KMS-11 (cell line): ENCODE data around the gene TRMU.

Experiments used
- H2AFZ ChIP-seq: fragments of 200-600 bp; sonication (generic); 2 replicates; pipeline ENCODE4 v1.6.1; 2016; ENCODE audit warnings: antibody characterized with exemption, mixed run types, low read depth
- H3K27ac ChIP-seq: fragments of 200-600 bp; sonication (generic); 2 replicates; pipeline ENCODE4 v1.6.1; 2016; ENCODE audit warnings: mild to moderate bottlenecking, mixed run types
- H3K27me3 ChIP-seq: fragments of 200-600 bp; sonication (generic); 2 replicates; pipeline ENCODE4 v1.6.1; 2017; ENCODE audit warnings: mild to moderate bottlenecking, low read depth, mixed run types, moderate library complexity; ENCODE audit not compliant: insufficient read depth
- H3K36me3 ChIP-seq: fragments of 200-600 bp; sonication (generic); 2 replicates; pipeline ENCODE4 v1.6.1; 2017; ENCODE audit warnings: mild to moderate bottlenecking, mixed run types; ENCODE audit not compliant: insufficient read depth
- H3K4me1 ChIP-seq: fragments of 200-600 bp; sonication (generic); 2 replicates; pipeline ENCODE4 v1.6.1; 2016; ENCODE audit warnings: mild to moderate bottlenecking, low read depth, mixed run types; ENCODE audit not compliant: poor library complexity, severe bottlenecking
- H3K4me2 ChIP-seq: fragments of 200-600 bp; sonication (generic); 2 replicates; pipeline ENCODE4 v1.7.0; 2016; ENCODE audit warnings: mild to moderate bottlenecking, mixed run types
- H3K4me3 ChIP-seq: fragments of 200-600 bp; sonication (generic); IDR thresholded peaks from 2 replicates; pipeline ENCODE4 v1.6.1; 2017; ENCODE audit warnings: low read depth, low read length, mixed read lengths; ENCODE audit not compliant: insufficient read depth
- H3K79me2 ChIP-seq: fragments of 200-600 bp; sonication (generic); 2 replicates; pipeline ENCODE4 v1.6.1; 2016; ENCODE audit warnings: low read depth, mixed run types; ENCODE audit not compliant: insufficient read depth
- H3K9ac ChIP-seq: fragments of 200-600 bp; sonication (generic); 2 replicates; pipeline ENCODE4 v1.6.1; 2016; ENCODE audit warnings: mild to moderate bottlenecking, mixed run types
- H4K20me1 ChIP-seq: fragments of 200-600 bp; sonication (generic); 2 replicates; pipeline ENCODE4 v1.6.1; 2016; ENCODE audit warnings: mild to moderate bottlenecking, mixed run types; ENCODE audit not compliant: insufficient read depth
- CTCF ChIP-seq: fragments of 200-600 bp; sonication (generic); conservative IDR thresholded peaks from 2 replicates; pipeline ENCODE4 v1.6.1; 2017; ENCODE audit warnings: low read depth, mild to moderate bottlenecking, antibody characterized with exemption, low read length, moderate library complexity, mixed read lengths

The TRMU gene

GRCh38 chr22:46290843-46291785, 44.4 kb upstream of the TRMU start:
- H3K36me3 ChIP-seq: no peaks in the 10 kb centered on the region
- no peak overlapping the region for H2AFZ ChIP-seq
- no peak overlapping the region for H3K4me3 ChIP-seq
- no peaks in the 10 kb centered on the region for H3K27me3 ChIP-seq
- H4K20me1 ChIP-seq: no peaks in the 10 kb centered on the region
- no peak overlapping the region for H3K27ac ChIP-seq
- TF ChIP-seq CTCF: no peak
- no peak overlapping the region for H3K9ac ChIP-seq
- peaks cover 31% of the 10 kb centered on the region for H3K4me1 ChIP-seq
- H3K79me2 ChIP-seq: no peaks in the 10 kb centered on the region
- no peak overlapping the region for H3K4me2 ChIP-seq

GRCh38 chr22:46292173-46292572, 43.3 kb upstream of the TRMU start:
- peaks cover 2% of the 10 kb centered on the region; the same call in 1 of the 2 replicates for H3K79me2 ChIP-seq
- no peaks in the 10 kb centered on the region for H4K20me1 ChIP-seq
- no peak overlapping the region for H3K4me3 ChIP-seq
- H2AFZ ChIP-seq: no peak overlapping the region
- no peak for TF ChIP-seq CTCF
- no peaks in the 10 kb centered on the region for H3K36me3 ChIP-seq
- no peak overlapping the region for H3K9ac ChIP-seq
- H3K4me1 ChIP-seq: peaks cover 31% of the 10 kb centered on the region
- H3K4me2 ChIP-seq: no peak overlapping the region
- no peaks in the 10 kb centered on the region for H3K27me3 ChIP-seq
- no peak overlapping the region for H3K27ac ChIP-seq

GRCh38 chr22:46292732-46293131, 42.8 kb upstream of the TRMU start:
- peak overlapping the region; percentile 30; the same call in 1 of the 2 replicates for H3K9ac ChIP-seq
- H3K27me3 ChIP-seq: no peaks in the 10 kb centered on the region
- H3K27ac ChIP-seq: no peak overlapping the region; the same call in 1 of the 2 replicates
- no peaks in the 10 kb centered on the region for H3K36me3 ChIP-seq
- peak overlapping the region; percentile 48; the same call in 1 of the 2 replicates for H3K4me2 ChIP-seq
- H3K79me2 ChIP-seq: peaks cover 7% of the 10 kb centered on the region
- no peak overlapping the region for H3K4me3 ChIP-seq
- TF ChIP-seq CTCF: no peak
- peaks cover 33% of the 10 kb centered on the region for H3K4me1 ChIP-seq
- H2AFZ ChIP-seq: peak overlapping the region; percentile 64; the same call in 1 of the 2 replicates
- no peaks in the 10 kb centered on the region for H4K20me1 ChIP-seq

GRCh38 chr22:46293577-46294260, 41.8 kb upstream of the TRMU start:
- peak overlapping the region; percentile 48 for H3K4me2 ChIP-seq
- no peak for TF ChIP-seq CTCF
- H3K36me3 ChIP-seq: 0 out of 2 replicates have a peak, but pooled peaks cover 2% of the 10 kb centered on the region
- peaks cover 43% of the 10 kb centered on the region for H3K4me1 ChIP-seq
- H3K4me3 ChIP-seq: no peak overlapping the region
- peak overlapping the region; percentile 30; the same call in 1 of the 2 replicates for H3K9ac ChIP-seq
- peaks cover 17% of the 10 kb centered on the region for H3K79me2 ChIP-seq
- peak overlapping the region; percentile 62 for H3K27ac ChIP-seq
- no peaks in the 10 kb centered on the region for H4K20me1 ChIP-seq
- peak overlapping the region; percentile 64; the same call in 1 of the 2 replicates for H2AFZ ChIP-seq
- no peaks in the 10 kb centered on the region for H3K27me3 ChIP-seq
